ENCODE results near the gene PDCD7. TPM values are rescaled to one million over a fixed set of nuclear protein-coding genes. Genes with fewer than 3 reads are reported as not detected.
"Not testable (repeated sequence)": the region's sequence is repeated elsewhere in the genome, so short reads cannot be mapped to it uniquely, and the experiment has no call there.

The PDCD7 gene
- total RNA-seq, 2 experiments from 2014 or later: 37.8 to 38.9 TPM

GRCh38 chr15:65095011-65095746 lies 38.4 kb downstream of the PDCD7 start:
- ChIA-PET CTCF (interaction anchor here (0.9 kb wide), 1 partner anchor 17 kb away, joined by 3 read pairs; no protein-coding TSS in a partner anchor), POLR2A (interaction anchor here (1.3 kb wide), 1 partner anchor 209 kb away, joined by 3 read pairs; the partner anchor contains the start of gene RNU5B-1)
- Mint-ChIP-seq H3K36me3 (ENCODE audit: low read depth) (peaks cover 6% of the 10 kb centered on the region), H3K4me1 (no peaks in the 10 kb centered on the region), H3K27ac (no peak overlapping the region), H3K4me3 (no peak overlapping the region), H3K27me3 (no peaks in the 10 kb centered on the region), H3K9me3 (no peaks in the 10 kb centered on the region)
- DNase-seq: no peak

GRCh38 chr15:65094294-65094995 lies 39.2 kb downstream of the PDCD7 start:
- Mint-ChIP-seq H3K27ac (no peak overlapping the region), H3K27me3 (no peaks in the 10 kb centered on the region), H3K9me3 (no peaks in the 10 kb centered on the region), H3K4me3 (no peak overlapping the region), H3K4me1 (no peaks in the 10 kb centered on the region), H3K36me3 (ENCODE audit: low read depth) (peaks cover 6% of the 10 kb centered on the region)
- CTCF ChIA-PET: no interaction called here
- POLR2A ChIA-PET: interaction anchor here (1.3 kb wide), 1 partner anchor 210 kb away, joined by 3 read pairs; the partner anchor contains the start of gene RNU5B-1
- DNase-seq: no peak

- not testable (repeated sequence) for H3K27me3 Mint-ChIP-seq; H3K4me3 Mint-ChIP-seq; DNase-seq; H3K27ac Mint-ChIP-seq; H3K9me3 Mint-ChIP-seq; H3K4me1 Mint-ChIP-seq; H3K36me3 Mint-ChIP-seq (ENCODE audit: low read depth)
- POLR2A ChIA-PET: interaction anchor here (1.3 kb wide), 1 partner anchor 211 kb away, joined by 3 read pairs; the partner anchor contains the start of gene RNU5B-1
- CTCF ChIA-PET: interaction anchor here (2.1 kb wide), 1 partner anchor 8 kb away, joined by 7 read pairs; no protein-coding TSS in a partner anchor
Observed at GRCh38 chr15:65093793-65094170, 39.8 kb downstream of the PDCD7 start.

- H3K4me1 Mint-ChIP-seq: no peaks in the 10 kb centered on the region
- no peaks in the 10 kb centered on the region for H3K9me3 Mint-ChIP-seq
- H3K27me3 Mint-ChIP-seq: no peaks in the 10 kb centered on the region
- H3K4me3 Mint-ChIP-seq: no peak overlapping the region
- no peak overlapping the region for H3K27ac Mint-ChIP-seq
- CTCF ChIA-PET: interaction anchor here (2.1 kb wide), 1 partner anchor 8 kb away, joined by 7 read pairs; no protein-coding TSS in a partner anchor
- H3K36me3 Mint-ChIP-seq (ENCODE audit: low read depth): peaks cover 2% of the 10 kb centered on the region
- no peak for DNase-seq
- POLR2A ChIA-PET: no interaction called here
Observed at GRCh38 chr15:65092911-65093792, 40.5 kb downstream of the PDCD7 start.

GRCh38 chr15:65091946-65092770 lies 41.5 kb downstream of the PDCD7 start:
- Mint-ChIP-seq H3K27ac (no peak overlapping the region), H3K36me3 (ENCODE audit: low read depth) (no peaks in the 10 kb centered on the region), H3K4me3 (no peak overlapping the region), H3K4me1 (no peaks in the 10 kb centered on the region), H3K27me3 (no peaks in the 10 kb centered on the region), H3K9me3 (no peaks in the 10 kb centered on the region)
- POLR2A ChIA-PET: no interaction called here
- CTCF ChIA-PET: interaction anchor here (2.1 kb wide), 1 partner anchor 9 kb away, joined by 7 read pairs; no protein-coding TSS in a partner anchor
- DNase-seq: no peak

- H3K4me3 Mint-ChIP-seq: no peak overlapping the region
- H3K4me1 Mint-ChIP-seq: no peaks in the 10 kb centered on the region
- peaks cover 4% of the 10 kb centered on the region for H3K27me3 Mint-ChIP-seq
- no peak for DNase-seq
- ChIA-PET POLR2A (no interaction called here), CTCF (interaction anchor here (1.2 kb wide), 1 partner anchor 20 kb away, joined by 3 read pairs; no protein-coding TSS in a partner anchor)
- no peak overlapping the region for H3K27ac Mint-ChIP-seq
- no peaks in the 10 kb centered on the region for H3K9me3 Mint-ChIP-seq
- no peaks in the 10 kb centered on the region for H3K36me3 Mint-ChIP-seq (ENCODE audit: low read depth)
Observed at GRCh38 chr15:65089206-65089824, 44.3 kb downstream of the PDCD7 start.

GRCh38 chr15:65088643-65089021 lies 45.0 kb downstream of the PDCD7 start:
- no peaks in the 10 kb centered on the region for H3K9me3 Mint-ChIP-seq

GRCh38 chr15:65087873-65088642 lies 45.5 kb downstream of the PDCD7 start:
- POLR2A ChIA-PET: no interaction called here
- no peak overlapping the region for H3K27ac Mint-ChIP-seq
- DNase-seq: no peak
- peaks cover 15% of the 10 kb centered on the region for H3K27me3 Mint-ChIP-seq
- H3K36me3 Mint-ChIP-seq (ENCODE audit: low read depth): no peaks in the 10 kb centered on the region
- H3K4me3 Mint-ChIP-seq: no peak overlapping the region
- H3K4me1 Mint-ChIP-seq: peaks cover under 1% of the 10 kb centered on the region
- H3K9me3 Mint-ChIP-seq: no peaks in the 10 kb centered on the region
- CTCF ChIA-PET: interaction anchor here (0.9 to 2.0 kb wide), 2 partner anchors 10 to 14 kb away, joined by 3 to 8 read pairs; no protein-coding TSS in a partner anchor

More at GRCh38 chr15:65088643-65089021, 45.0 kb downstream of the PDCD7 start:
- Mint-ChIP-seq H3K36me3 (ENCODE audit: low read depth) (no peaks in the 10 kb centered on the region), H3K4me3 (no peak overlapping the region), H3K4me1 (no peaks in the 10 kb centered on the region), H3K27ac (no peak overlapping the region), H3K27me3 (peaks cover 11% of the 10 kb centered on the region)
- no peak for DNase-seq
- POLR2A ChIA-PET: no interaction called here
- CTCF ChIA-PET: no interaction called here

- Mint-ChIP-seq H3K4me3 (no peak overlapping the region), H3K36me3 (ENCODE audit: low read depth) (no peaks in the 10 kb centered on the region), H3K27me3 (peaks cover 22% of the 10 kb centered on the region), H3K9me3 (no peaks in the 10 kb centered on the region), H3K4me1 (peaks cover 7% of the 10 kb centered on the region), H3K27ac (no peak overlapping the region)
- POLR2A ChIA-PET: no interaction called here
- CTCF ChIA-PET: interaction anchor here (0.9 to 2.0 kb wide), 5 partner anchors 10 to 285 kb away, joined by 3 to 8 read pairs (median 3); no protein-coding TSS in a partner anchor
- no peak for DNase-seq
Observed at GRCh38 chr15:65087411-65087810, 46.2 kb downstream of the PDCD7 start.

- DNase-seq: no peak
- CTCF ChIA-PET: interaction anchor here (0.8 to 2.0 kb wide), 7 partner anchors 9 to 284 kb away, joined by 3 to 8 read pairs (median 3); no protein-coding TSS in a partner anchor
- Mint-ChIP-seq H3K4me3 (no peak overlapping the region), H3K27ac (no peak overlapping the region), H3K4me1 (peaks cover 11% of the 10 kb centered on the region), H3K9me3 (no peaks in the 10 kb centered on the region), H3K36me3 (ENCODE audit: low read depth) (no peaks in the 10 kb centered on the region), H3K27me3 (peaks cover 23% of the 10 kb centered on the region)
- POLR2A ChIA-PET: no interaction called here
Observed at GRCh38 chr15:65086680-65087111, 46.9 kb downstream of the PDCD7 start.

GRCh38 chr15:65085990-65086679 lies 47.5 kb downstream of the PDCD7 start:
- no peaks in the 10 kb centered on the region for H3K36me3 Mint-ChIP-seq (ENCODE audit: low read depth)
- H3K4me1 Mint-ChIP-seq: peaks cover 11% of the 10 kb centered on the region
- H3K27ac Mint-ChIP-seq: no peak overlapping the region
- CTCF ChIA-PET: interaction anchor here (0.8 to 2.0 kb wide), 6 partner anchors 8 to 284 kb away, joined by 3 to 8 read pairs (median 3); no protein-coding TSS in a partner anchor
- peaks cover 23% of the 10 kb centered on the region for H3K27me3 Mint-ChIP-seq
- no peaks in the 10 kb centered on the region for H3K9me3 Mint-ChIP-seq
- POLR2A ChIA-PET: no interaction called here
- no peak for DNase-seq
- H3K4me3 Mint-ChIP-seq: no peak overlapping the region
